HG02885 (cell line): ENCODE measurements around the gene ELF2.
"Not testable (repeated sequence)": the region's sequence is repeated elsewhere in the genome, so short reads cannot be mapped to it uniquely, and the experiment has no call there.

Source experiments
- ATAC-seq: cut with Tn5 transposase; IDR thresholded peaks from one replicate; pipeline ENCODE4 v1.9.1; 2021; ENCODE audit warnings: mild to moderate bottlenecking; ENCODE audit not compliant: unreplicated experiment, poor library complexity

ELF2 gene

GRCh38 chr4:139188648-139189416, 11.8 kb upstream of the ELF2 start:
- ATAC-seq, result no peak

GRCh38 chr4:139184129-139184528, 7.1 kb upstream of the ELF2 start:
- no peak for ATAC-seq

GRCh38 chr4:139177869-139178619, 1.0 kb upstream of the ELF2 start:
- peak; percentile 72 for ATAC-seq

GRCh38 chr4:139176302-139177048, 543 bp downstream of the ELF2 start:
- peak; percentile 17 for ATAC-seq

- no peak for ATAC-seq
Observed at GRCh38 chr4:139175646-139176301, 1.2 kb downstream of the ELF2 start.

GRCh38 chr4:139171876-139172691, 4.9 kb downstream of the ELF2 start:
- no peak for ATAC-seq

GRCh38 chr4:139170932-139171331, 6.1 kb downstream of the ELF2 start:
- no peak for ATAC-seq

- ATAC-seq, result no peak
Observed at GRCh38 chr4:139167774-139168444, 9.1 kb downstream of the ELF2 start.

GRCh38 chr4:139164731-139165130, 12.3 kb downstream of the ELF2 start:
- ATAC-seq, result no peak

GRCh38 chr4:139163806-139164206, 13.2 kb downstream of the ELF2 start:
- ATAC-seq, result no peak

- ATAC-seq, result not testable (repeated sequence)
Observed at GRCh38 chr4:139157977-139158376, 19.0 kb downstream of the ELF2 start.

- no peak for ATAC-seq
Observed at GRCh38 chr4:139154952-139155557, 22.0 kb downstream of the ELF2 start.

GRCh38 chr4:139154538-139154937, 22.5 kb downstream of the ELF2 start:
- ATAC-seq, result no peak

GRCh38 chr4:139154134-139154421, 22.9 kb downstream of the ELF2 start:
- no peak for ATAC-seq

GRCh38 chr4:139153411-139154133, 23.4 kb downstream of the ELF2 start:
- ATAC-seq, result no peak

GRCh38 chr4:139152249-139152648, 24.8 kb downstream of the ELF2 start:
- no peak for ATAC-seq

GRCh38 chr4:139146926-139147629, 29.9 kb downstream of the ELF2 start:
- ATAC-seq, result no peak

- no peak for ATAC-seq
Observed at GRCh38 chr4:139145552-139145932, 31.5 kb downstream of the ELF2 start.
